Measurements from ENCODE around the gene TSPAN11.

Gene TSPAN11

DNA sequence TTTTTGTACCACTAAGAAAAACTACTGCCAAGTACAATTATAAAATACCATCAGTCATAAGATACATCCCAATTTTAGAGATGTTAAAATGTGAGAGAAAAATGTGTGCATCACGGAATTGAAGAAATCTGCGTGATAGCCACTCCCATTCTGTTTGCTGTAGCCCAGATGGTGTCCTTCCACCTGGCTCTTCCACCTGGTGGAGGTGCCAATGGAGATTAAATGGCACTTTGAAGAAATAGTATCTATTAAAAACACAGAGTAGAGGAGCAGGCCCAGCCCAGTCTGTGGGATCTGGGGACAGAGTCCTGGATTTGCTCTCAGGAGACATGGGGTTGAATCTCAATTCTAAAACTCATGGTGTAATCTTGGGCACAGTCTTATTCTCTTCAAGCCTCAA is 35.5 kb downstream of the TSPAN11 start:
- DNase-seq, result no peak

DNA sequence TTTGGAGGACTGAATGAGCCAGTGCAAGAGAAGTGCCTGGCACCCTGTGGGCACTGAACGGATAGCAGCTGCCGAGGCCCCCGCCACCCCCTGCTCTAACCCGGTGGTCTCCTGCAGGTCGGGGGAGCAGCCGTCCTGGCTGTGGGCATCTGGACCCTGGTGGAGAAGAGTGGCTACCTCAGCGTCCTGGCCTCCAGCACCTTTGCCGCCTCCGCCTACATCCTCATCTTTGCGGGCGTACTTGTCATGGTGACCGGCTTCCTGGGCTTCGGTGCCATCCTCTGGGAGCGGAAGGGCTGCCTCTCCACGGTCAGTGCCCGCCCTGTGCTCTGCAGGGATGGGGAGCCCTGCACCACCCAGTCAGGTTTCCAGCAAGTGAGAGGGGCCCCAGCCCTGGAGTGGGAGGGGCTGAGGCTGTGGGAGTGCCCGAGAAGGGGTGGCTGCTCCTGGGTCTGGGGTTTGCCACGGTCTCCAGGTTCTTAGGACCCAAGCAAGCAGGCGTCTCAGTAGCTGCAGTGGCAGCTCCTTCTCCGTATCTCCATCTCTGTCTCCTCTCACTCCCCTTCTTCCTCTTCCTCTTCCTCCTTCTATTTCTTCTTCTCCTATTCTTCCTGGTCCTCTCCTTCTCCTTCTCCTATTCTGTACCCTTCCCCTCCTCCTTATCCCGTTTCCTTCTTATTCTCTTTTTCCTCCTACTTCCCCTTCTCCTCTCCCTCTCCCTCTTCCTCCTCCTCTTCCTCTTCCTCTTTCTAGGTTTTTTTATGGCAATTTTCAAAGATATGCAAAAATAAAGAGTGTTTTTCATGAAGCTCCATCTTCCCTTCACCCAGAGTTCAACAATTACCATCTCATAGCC is 37.4 kb downstream of the TSPAN11 start:
- DNase-seq, result no peak

DNA sequence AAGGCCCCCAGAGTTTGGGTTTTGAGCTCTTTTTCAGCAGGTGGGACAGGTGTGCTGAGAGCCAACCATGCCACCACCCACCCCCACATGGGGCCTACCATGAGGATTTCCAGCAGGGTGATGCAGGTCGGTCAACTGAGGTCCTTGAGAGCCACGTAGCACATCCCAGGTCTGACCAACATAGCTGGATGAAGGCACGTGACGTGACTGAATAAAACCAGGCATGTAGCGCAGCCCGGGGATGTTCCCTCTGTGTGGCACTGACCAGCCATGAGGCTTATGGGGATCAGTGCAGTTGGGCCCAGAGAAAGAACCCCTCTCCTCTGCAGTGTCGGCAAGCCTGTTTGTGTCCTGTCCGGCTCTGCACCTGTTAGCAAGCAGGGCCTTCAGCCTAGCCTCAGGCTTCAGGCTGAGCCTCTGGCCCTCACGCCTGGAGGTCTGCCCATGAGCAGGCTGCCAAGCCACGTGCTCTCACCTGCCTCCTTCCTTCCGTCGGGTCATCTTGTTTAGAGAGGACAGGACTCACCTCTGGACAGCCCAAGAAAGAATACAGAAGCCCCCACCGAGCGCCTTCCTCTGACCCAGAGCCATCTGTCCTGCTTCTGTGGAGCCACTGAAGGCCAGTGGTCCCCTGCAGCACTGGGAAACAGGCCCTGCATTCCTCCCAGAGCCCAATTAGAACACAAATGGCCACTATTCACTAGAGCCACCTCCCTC is 38.5 kb downstream of the TSPAN11 start:
- no peak for DNase-seq

DNA sequence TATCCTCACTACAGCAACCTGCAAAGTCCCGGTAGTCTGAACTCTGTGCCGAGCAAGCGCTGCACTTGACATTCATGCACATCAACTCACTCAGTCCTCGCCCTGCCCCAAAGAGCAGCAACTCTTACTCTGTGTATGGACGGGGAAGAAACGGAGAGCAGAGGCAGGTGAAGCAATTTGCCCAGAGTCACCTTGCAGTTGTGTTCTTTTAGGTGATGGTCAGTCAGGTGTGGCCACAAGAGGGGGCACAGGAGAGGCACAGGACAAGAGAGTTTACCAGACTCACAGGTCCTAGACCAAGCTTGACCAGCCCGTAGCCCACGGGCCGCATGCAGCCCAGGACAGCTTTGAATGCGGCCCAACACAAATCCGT is 39.1 kb downstream of the TSPAN11 start:
- DNase-seq, result no peak

DNA sequence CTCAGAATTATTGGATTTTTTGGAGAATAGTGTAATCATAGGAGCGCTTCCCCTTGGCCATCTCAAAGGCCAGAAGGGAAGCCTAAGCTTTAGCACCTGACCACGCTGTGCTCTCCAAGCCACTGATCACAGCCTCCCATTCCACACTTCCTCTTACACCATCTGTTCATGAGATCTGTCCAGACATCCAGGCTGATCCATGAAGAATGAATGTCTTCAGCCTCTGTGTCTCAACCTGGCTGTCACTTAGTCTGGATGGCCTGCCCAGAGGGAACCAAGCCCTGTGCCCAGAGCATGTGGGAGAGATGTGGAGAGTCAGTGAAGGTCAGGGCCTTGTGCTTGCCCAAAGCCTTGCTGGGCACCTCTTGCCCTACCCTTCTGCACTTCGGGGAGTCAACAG is 40.5 kb downstream of the TSPAN11 start:
- DNase-seq, result no peak

DNA sequence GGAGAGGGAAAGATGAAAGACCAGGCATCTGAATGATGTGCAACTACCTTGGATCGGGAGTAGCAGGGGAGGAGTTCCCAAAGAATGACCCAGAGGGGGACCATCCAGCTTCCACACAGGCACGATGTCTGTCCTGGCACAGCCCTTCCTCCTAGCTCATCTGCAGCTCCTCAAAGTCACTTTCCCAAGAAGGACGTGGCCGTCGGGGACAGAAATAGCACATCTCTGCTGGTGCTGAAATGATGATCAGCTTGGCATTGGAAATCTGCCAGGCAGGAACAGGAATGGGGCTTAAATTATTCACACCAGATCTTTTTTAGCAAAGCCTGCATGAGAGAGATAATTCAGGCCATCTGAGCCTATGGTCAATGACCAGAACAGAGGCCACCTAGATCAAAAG is 41.7 kb downstream of the TSPAN11 start:
- DNase-seq, result no peak

DNA sequence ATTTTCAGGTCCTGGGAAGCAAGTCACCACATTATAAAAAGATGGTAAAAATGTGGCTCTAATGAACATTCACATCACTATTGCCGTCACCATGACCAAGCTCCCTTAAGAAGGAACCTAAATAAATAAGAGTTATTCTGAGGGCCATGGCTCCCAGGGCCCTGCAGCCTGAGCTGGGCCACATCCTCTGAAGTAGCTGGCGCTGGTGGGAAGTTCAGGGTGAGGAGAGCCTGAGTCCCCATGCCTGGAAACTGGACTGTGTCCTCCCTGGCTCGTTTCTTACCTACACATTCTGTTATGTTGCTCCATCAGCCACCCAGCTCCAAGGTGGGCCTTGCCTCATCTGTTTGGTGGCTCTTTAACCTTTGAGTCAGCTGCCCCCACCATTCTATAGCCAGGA is 42.5 kb downstream of the TSPAN11 start:
- no peak for DNase-seq

DNA sequence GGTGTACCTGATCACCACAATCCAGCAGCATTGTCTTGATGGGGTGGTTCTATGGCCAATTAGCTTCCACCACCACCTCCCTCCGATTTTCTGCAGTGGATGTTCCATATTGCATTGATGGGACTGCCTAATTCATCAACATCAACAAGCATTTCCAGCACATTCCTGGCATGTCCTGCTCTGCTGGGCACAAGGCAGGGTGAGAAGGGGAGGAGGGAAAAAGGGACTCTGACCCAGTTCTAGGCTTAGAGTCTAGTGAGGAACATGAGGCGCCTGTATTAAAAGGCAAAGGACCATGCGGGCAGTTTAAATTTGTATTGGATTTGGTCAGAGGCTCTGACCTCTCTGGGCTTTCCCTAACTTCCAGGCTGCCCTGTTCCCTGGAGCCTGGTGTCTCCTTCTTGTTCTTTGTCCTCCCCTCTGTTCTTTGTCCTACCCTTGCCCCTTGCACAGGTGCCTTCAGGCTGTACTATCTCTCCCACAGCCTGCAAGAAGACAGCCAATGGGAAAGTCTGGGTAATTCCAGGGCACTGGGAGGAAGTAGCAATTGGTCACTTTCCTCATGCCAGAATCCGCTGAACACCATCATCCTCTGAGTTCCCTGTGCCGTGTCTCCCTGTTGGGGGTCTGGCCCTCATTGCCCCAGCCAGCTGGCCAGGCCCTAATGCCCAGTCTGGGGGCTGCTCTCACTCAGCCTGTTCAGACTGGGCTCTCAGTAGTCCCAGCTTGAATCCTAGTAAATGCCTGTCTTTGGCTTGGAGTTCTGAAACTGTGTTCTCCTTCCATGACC is 43.3 kb downstream of the TSPAN11 start:
- no peak for DNase-seq

DNA sequence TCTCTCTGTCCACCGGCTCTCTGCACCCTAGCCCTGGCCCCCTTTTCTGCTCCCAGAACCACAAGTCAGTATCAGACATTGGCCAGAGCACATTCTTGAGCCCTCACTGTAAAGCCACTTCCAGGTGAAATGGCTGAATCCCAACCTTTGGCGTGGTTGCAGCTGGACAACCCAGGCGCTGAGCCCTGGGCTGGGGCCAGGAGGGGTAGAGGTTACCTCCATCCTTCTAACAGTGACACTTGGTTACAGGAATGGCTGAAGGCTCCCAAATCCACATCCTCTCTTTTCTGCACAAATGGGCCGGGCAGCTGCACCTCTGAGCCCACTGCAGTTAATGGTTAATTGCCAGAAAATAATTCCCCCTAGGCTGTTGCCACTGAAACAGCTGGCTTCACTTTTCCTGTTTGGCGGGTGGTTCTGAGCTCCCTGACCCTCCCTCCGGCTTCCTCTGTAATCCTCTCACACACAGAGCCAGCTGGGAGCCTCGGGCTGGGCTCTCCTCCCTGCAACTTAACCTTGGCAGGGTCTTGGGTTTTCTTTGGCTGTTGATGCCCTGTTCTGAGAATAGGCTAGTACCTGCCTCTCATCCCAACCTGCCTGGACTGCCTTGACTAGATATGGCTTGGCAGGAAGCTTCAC is 44.1 kb downstream of the TSPAN11 start:
- DNase-seq, result no peak

DNA sequence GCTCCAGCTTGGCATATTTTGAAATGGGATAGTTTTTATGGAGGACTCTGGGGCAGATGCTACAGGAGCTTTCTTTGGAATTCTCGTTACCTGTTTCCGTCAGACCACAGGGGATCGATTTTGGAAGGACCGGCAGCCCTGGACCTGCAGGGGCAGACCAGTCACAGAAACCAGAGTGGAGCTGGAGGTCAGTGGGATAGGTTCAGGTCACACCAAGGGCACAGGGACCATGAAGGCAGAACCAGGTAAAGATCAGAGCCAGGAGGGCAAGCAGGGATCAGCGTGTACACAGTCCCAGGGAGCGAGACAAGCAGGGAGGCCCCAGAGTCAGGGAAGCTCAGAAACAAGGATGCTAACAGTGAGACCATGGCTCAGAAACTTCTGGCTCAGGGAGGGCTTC is 45.5 kb downstream of the TSPAN11 start:
- no peak for DNase-seq

DNA sequence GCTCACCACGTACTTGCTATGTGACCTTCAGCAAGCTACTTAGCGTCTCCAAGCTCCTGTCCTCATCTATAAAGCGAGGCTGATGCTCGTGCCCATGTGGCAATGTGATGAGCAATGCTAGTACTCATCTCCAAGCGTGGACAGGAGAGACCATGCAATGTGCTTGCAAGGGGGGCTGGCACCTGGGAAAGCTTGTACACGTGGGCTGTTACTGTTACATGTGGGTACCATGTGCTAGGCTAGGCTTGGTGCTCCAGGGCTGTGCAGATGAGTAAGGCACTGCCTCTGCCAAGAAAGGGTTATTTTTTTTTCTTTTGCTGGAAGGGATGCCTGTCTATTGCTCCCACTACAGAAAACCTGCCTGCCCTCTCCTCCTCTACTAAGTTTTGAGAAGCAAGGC is 46.6 kb downstream of the TSPAN11 start:
- DNase-seq, result no peak

DNA sequence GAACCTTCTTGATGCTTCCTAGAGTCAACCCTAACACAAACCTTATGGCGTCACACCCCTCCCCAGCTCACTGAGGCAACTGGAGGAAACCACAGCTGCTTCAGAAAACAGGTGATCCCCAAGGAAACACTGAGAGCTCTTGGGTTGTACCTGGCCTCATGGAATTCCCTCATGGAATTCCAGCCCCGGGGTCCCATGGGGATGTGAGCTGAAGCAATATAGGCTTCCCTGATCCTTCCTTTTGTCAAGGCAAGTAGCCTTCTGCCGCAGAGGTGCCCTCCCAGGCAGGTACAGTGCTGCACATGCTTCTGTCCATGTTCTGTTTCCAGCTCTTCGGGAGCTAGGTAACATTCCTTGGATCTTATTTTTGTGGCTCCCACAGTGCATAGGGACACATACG is 47.3 kb downstream of the TSPAN11 start:
- no peak for DNase-seq

DNA sequence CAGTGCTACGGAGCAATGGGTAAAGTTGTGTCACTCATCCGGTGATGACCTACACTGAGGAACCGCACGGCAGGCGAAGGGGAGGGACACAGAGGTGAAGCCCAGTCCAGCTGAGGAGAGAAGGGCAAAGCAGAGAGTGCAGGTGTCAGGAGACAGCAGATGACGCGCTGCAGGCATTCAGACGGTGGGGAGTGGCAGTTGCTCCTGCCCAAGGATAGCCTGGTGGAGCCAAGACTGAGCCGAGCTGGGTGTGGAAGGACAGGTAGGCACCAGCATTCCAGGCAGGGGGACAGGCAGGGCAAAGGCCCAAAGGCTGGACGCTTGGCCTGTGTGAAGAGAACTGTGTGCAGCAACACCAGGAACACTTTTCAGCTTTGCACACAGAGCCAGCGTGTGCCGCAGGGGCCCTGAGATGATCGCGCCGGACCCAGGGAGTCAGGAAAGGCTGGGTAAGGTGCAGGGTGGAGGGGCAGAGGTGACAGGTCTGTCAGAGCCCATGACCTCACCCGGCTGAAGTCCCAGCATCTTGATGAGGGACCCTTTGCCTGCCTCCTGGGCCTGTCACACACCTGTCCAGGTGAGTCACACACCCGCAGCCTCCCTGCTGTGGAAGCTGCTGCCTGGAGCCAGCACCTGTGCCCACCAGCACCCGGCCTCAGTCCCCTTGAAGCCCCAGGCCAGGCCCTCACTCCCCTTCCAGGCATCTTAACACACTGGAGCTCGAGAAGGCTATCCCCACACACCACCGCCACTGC is 48.4 kb downstream of the TSPAN11 start:
- no peak for DNase-seq

DNA sequence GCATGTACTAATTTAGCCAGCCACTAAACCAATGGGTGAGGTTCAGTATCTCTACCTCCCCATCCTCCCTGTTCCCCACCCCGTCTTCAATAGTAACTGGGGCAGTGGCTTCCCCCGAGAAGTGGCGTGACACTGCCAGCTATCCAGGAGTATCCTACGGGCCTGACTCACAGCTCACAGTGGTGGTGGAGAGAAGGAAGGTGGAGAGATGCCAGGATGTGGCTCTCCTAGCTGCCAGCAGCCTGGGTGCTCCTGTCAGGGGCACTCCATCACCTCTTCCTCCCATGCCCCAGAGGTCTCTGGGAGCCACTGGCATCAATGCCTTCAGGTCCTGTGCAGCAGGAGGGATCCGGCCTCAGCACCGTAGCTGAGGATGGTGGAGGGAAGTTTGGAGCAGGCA is 49.0 kb downstream of the TSPAN11 start:
- DNase-seq, result no peak

DNA sequence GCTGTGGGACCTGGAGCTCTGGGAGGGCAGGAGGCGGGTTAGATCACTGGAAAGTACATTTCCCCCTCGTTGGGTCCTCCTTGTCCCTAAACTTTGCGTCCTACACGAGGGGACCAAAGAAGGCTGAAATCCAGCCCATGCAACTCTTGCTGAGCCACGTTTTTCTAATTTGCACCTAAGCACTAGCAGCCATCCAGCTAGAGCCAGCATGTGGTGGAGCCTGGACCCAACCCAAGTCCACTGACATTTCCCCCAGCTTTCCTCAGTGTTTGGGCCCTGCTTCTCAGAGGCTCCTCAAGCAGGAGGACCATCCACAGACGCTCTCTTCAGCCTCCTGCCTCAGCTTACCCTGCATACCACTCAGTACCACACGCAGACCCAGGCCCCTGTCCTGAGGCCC is 49.7 kb downstream of the TSPAN11 start:
- no peak for DNase-seq

DNA sequence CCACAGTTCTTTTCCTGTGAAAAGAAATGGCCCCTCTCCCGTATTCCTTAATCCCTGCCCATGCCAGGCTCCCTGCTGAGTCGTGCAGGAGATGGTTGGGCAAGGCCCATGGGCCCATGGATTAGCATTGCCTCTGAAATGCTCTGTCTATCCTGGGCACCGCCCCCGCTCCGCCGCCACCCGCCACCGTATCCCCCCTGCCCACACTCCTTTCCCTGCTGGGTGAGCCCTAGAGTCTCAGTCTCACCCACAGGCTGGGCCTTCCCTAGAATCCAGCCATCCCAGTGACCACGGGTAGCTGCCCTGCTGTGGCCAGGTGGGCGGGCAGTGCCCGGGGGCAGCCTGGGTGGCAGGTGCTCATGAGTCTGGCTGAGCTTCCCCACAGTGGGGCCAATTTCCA is 50.6 kb downstream of the TSPAN11 start:
- DNase-seq, result no peak

DNA sequence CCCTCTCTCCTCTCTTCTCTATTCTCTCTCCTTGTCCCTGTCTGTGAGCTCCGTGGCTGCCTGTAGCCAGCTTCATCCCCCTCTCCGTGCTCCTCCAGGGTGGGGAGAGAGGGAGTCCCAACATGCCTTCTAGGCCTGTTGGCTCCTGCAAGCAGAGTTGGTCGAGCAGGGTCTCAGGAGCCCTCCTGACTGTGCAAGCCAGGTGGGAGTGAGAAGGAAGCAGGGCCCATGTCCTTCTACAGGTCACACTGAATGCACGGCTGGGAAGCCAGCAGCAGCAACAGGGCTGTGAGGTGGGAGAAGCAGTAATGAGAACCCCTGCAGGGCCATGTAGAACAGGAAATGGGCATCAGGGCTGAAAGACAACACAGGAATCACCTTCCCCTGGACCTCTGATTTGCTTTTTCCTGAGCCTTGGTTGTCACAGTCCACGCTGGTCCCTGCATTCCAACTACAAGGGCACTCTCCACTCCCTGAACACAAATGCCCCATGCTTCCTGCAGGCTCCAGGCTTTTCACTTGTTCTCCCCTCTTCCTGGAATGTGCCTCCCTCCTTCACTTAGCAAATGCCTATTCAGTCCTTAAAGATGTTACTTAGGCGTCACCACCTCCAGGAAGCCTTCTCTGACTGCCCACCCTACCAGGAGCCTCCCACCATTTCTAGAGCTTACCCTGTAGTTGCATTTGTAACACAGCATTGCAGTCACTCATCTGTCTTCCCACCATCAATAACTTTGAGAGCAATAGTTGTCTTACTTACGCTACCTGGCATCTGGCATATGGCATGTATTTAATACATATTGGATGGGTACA is 51.2 kb downstream of the TSPAN11 start:
- DNase-seq, result no peak

DNA sequence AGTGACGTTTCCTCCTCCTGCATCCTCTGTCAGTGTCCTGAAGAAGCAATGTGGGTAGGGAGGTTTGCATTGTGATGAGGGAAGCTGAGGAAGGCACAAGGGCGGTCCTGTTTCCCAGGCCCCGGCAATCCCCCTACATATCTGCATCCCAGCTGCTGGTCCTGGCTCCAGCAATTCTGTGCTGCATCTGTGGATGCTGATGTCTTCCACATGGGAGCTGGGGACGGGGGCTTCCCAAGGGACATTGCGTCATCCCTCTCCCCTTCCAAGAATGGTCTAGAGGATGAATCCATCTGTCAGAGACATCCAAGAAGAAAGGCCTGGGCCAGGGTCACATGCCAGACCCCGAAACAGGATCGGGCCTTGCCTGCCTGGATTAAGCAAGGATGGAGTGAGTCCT is 52.1 kb downstream of the TSPAN11 start:
- DNase-seq, result no peak

DNA sequence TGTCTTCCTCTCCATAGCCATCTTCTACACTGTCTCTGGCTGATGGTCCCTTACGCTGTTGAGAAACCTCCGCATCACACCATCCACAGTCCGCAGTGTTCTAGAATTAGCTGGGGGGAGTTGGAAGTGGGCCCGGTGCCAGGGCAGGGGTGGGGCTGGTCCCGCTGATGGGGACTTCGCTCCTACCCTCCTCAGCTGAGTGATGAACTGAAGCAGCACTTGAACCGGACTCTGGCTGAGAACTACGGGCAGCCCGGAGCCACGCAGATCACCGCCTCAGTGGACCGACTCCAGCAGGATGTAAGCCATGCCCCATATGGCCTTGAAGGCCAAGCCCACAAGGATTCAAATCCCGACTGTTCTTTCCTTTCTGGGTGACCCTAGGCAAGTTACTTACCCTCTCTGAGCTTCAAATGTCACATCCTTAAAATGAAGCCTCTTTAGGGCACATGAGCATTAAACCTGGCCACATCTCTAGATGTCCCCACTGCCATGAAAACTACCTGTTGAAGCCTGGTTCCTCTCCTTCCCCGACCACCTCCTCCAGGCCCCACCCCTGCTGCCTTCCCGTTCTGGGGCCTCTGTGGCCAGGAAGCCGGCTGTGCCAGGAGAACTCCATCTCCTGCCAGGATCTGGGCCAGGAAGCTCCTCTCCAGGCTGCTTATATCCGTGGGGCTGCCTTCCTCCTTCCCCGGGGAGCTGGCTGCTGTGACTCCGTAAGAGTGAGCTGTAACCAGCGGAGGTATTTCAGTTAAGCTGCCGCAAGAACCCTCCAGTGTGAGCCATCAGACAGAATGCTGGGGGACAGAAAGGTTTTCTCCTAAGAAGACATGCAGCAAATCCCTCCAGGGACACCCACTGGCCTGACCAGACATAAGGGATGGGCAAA is 53.1 kb downstream of the TSPAN11 start:
- DNase-seq, result no peak

DNA sequence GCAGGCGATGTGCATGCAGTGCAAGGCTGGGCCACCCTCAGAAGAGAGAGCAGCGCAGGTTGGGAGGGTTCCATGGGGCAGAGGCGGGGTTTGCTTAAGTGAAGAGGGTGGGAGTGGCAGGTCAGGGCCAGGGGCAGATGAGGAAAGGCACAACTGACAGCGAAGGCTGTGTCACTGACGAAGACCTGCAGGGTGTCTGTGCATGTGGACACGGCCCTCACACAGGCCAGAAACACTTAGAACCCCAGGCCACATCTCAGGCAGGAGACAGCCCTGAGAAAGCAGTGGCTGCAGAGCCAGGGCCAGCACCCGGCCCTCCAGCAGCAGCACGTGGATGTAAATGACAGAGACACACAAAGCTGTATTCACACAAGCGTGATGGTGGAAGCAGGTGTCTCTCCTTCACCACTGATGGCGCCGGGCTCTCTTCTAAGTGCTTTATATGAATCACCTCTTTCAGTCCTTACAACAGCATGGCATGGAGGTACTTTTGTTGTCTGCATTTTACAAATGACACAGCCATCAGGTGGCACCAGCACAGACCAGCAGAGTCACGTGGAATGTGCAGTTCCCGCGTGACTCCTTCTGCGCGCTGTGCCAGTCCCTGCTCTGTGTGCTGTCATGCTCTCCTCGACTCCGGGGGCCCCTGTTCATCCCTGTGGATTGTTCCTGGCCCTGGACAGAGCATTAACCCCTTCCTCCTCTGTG is 54.6 kb downstream of the TSPAN11 start:
- no peak for DNase-seq

Data from CD4-positive, alpha-beta T cell treated with Interleukin-4 for 4 hours (primary cell).